GM12872 (cell line): Measurements from ENCODE around the gene TRIM69.

ENCODE experiments used
- TF ChIP-seq, protein P1 (sequence below): IDR thresholded peaks from 3 replicates; pipeline ENCODE4 v1.5.1; 2011; ENCODE audit warnings: low read depth, mild to moderate bottlenecking, low read length, moderate library complexity; ENCODE audit not compliant: insufficient read depth

Gene TRIM69

GRCh38 chr15:44801364-44801763, 65.0 kb downstream of the TRIM69 start:
- TF ChIP-seq, protein P1, sequence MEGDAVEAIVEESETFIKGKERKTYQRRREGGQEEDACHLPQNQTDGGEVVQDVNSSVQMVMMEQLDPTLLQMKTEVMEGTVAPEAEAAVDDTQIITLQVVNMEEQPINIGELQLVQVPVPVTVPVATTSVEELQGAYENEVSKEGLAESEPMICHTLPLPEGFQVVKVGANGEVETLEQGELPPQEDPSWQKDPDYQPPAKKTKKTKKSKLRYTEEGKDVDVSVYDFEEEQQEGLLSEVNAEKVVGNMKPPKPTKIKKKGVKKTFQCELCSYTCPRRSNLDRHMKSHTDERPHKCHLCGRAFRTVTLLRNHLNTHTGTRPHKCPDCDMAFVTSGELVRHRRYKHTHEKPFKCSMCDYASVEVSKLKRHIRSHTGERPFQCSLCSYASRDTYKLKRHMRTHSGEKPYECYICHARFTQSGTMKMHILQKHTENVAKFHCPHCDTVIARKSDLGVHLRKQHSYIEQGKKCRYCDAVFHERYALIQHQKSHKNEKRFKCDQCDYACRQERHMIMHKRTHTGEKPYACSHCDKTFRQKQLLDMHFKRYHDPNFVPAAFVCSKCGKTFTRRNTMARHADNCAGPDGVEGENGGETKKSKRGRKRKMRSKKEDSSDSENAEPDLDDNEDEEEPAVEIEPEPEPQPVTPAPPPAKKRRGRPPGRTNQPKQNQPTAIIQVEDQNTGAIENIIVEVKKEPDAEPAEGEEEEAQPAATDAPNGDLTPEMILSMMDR: no peak

DNA sequence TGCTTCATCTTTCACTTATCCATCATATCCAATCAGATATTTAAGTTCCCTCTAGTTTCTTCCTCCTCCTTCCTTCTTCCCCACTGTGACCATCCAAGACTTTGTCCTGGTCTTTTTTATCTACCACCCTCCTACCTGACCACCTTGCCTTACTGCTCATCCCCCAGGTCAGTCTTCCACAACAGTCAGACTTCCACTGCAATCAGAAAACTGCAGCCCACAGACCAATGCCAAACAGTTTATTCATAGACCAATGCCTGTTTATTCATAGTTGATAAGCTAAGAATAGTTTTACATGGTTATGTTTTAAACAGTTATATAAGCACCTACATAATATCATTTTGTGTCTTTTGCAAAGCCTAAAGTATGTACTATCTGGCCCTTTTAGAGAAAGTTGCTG, 65.5 kb downstream of the TRIM69 start:
- TF ChIP-seq, protein P1: no peak

DNA sequence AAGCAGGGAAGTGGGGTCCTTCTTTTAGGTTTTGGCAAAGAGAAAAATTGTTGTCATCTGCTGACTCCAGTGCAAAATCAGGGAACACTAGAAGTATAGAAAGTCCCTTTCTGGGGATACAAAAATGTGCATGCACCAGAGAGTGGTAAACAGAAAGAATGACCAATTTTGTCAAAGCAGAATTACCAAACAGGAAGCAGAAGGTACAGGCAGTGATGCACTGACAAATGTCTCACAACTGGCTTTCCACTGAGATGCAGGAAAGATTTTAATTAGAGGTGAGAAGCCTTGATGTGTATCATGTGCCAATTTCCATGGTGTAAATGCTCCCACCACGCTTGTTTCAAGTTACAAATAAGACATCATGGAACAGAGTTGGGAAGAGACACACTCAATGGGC, 66.0 kb downstream of the TRIM69 start:
- TF ChIP-seq, protein P1: no peak

- TF ChIP-seq, protein P1: no peak
These were observed 68.1 kb downstream of the TRIM69 start for GRCh38 chr15:44804298-44805046.

DNA sequence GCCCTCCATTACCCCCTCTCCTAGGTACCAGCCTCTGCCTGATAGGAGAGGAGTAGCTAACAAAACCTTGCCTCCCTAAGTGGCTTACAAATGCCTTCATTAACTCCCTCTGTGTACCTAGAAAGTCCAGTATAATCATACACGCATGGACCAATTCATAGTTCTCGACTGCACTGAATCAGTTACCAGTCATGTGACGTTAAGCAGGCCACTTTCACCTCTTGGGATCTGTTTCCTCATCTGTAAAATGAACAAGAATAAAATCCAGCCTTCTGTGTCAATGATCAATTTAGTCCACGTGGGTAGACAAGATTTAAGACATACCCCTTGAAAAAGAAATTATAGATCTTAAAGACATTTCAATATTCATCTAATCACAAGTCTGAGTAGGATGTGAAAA, 72.2 kb downstream of the TRIM69 start:
- TF ChIP-seq, protein P1: no peak

DNA sequence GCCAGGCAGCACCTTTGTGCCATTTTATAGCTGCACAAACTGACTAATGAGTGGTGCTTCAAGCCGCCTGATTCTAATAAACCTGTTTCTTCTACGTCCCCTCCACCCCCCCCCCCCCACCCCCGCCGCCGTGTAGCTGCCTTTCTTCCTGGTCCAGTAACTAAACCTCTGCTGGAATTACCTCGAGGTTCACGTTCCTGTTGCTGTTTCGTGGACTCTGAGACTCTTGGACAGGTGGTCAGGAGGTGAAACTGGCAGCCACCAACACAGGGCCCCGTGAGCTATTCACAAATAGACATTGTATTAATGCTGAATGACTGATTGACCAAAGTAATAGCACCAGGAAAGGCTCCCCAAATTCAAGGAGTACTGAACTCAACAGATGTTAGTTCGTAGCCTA, 73.9 kb downstream of the TRIM69 start:
- TF ChIP-seq, protein P1: no peak

DNA sequence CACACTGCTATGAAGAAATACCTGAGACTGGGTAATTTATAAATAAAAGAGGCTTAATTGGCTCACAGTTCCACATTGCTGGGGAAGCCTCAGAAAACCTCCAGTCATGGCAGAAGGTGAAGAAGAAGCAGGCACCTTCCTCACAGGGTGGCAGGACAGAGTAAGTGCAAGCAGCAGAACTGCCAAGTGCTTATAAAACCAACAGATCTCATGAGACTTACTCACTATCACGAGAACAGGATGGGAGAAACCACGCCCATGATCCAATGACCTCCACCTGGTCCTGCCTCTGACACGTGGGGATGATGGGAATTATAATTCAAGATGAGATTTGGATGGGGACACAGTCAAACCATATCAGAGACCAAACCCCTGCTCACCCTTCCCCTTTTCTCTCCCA, 75.0 kb downstream of the TRIM69 start:
- TF ChIP-seq, protein P1: no peak
